ENCODE data around the gene DDX25.

The DDX25 gene

DNA sequence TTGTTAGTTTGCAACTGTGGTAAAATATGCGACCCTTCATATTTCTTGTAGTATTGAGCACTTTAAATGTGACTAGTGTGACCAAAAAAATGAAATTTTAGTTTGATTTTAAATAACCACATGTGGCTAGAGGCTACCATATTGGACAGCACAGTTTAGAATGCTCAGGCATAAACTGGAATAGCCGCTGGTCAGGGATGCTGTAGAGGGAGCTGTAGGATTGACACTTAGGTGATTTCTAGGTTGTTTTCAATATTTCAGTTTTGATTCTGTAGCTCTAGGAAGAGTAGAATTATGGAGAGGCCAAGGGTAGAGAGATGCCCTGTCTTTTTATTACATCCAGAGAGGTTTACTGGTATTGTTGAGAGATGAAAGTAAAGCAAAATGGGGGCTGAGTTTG lies 30.7 kb downstream of the DDX25 start:
- TF ChIP-seq, protein P1, sequence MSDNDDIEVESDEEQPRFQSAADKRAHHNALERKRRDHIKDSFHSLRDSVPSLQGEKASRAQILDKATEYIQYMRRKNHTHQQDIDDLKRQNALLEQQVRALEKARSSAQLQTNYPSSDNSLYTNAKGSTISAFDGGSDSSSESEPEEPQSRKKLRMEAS (IDR thresholded peaks at IDR 0.05; ENCODE audit: low read depth, low read length), result no peak
- no peak for TF ChIP-seq POLR2A (IDR thresholded peaks at IDR 0.05; ENCODE audit: extremely low read depth, insufficient read length)
- TF ChIP-seq MYC (IDR thresholded peaks at IDR 0.05; ENCODE audit: low read depth, low read length), result no peak
- TF ChIP-seq, protein P2, sequence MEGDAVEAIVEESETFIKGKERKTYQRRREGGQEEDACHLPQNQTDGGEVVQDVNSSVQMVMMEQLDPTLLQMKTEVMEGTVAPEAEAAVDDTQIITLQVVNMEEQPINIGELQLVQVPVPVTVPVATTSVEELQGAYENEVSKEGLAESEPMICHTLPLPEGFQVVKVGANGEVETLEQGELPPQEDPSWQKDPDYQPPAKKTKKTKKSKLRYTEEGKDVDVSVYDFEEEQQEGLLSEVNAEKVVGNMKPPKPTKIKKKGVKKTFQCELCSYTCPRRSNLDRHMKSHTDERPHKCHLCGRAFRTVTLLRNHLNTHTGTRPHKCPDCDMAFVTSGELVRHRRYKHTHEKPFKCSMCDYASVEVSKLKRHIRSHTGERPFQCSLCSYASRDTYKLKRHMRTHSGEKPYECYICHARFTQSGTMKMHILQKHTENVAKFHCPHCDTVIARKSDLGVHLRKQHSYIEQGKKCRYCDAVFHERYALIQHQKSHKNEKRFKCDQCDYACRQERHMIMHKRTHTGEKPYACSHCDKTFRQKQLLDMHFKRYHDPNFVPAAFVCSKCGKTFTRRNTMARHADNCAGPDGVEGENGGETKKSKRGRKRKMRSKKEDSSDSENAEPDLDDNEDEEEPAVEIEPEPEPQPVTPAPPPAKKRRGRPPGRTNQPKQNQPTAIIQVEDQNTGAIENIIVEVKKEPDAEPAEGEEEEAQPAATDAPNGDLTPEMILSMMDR (IDR thresholded peaks at IDR 0.05; ENCODE audit: low read depth, low read length), result no peak
- no peak for DNase-seq (ENCODE audit: low read depth)
- H3K4me3 ChIP-seq (ENCODE audit: low read depth, low read length), result no peak overlapping the region

DNA sequence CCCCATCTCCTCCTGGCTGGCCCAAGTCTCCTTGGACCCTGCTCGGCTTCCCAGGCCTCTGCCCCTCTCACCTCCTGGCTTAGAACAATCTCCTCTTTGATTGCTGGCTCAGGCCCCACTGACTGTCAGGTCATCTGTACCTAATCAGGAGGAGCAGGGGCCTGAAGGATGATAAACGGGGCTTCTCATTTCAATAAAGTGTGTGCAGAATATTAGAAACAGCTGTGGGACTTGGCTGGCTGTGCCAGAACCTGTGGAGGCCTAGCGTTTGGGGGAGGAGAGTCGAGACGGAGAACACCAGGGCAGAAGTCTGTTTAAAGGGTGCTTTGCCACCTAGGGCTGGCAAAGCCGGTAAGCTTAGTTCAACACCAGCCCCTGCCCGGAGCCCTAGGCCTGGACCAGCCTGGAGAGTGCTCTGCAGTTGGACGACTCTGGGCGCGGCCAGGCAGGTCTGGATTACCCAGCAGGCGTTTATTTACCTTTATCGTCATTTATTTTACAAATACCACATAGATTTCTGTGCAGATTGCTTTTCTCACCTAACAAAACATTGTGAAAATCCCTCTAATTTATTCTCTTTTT lies 31.4 kb downstream of the DDX25 start:
- H3K4me3 ChIP-seq (ENCODE audit: low read depth, low read length), result no peak overlapping the region
- TF ChIP-seq, protein P2 (IDR thresholded peaks at IDR 0.05; ENCODE audit: low read depth, low read length), result no peak
- TF ChIP-seq, protein P1 (IDR thresholded peaks at IDR 0.05; ENCODE audit: low read depth, low read length), result no peak
- TF ChIP-seq MYC (IDR thresholded peaks at IDR 0.05; ENCODE audit: low read depth, low read length) (no peak), POLR2A (IDR thresholded peaks at IDR 0.05; ENCODE audit: extremely low read depth, insufficient read length) (no peak)
- no peak for DNase-seq (ENCODE audit: low read depth)

DNA sequence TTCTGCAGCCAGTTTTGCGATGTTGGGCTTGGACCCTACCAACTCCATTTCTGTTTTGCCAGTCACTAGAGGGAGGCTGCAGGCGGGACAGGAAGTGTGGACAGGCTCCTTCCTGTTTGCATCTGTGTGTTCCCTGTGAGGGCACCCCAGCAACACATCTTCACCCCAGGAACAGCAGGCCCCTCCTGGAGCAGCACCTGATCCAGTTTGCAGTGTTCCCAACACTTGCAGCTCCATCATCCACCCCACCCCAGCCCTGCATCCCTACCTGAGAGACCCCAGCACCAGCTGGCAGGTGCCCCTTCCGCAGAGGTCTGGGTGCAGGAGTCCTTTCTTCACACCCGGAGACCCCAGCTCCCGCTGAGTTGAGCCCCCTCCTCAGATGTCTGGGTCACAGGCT lies 34.1 kb downstream of the DDX25 start:
- H3K4me3 ChIP-seq (ENCODE audit: low read depth, low read length), result no peak overlapping the region
- peak; percentile 41 for DNase-seq (ENCODE audit: low read depth)
- TF ChIP-seq POLR2A (IDR thresholded peaks at IDR 0.05; ENCODE audit: extremely low read depth, insufficient read length), result no peak

DNA sequence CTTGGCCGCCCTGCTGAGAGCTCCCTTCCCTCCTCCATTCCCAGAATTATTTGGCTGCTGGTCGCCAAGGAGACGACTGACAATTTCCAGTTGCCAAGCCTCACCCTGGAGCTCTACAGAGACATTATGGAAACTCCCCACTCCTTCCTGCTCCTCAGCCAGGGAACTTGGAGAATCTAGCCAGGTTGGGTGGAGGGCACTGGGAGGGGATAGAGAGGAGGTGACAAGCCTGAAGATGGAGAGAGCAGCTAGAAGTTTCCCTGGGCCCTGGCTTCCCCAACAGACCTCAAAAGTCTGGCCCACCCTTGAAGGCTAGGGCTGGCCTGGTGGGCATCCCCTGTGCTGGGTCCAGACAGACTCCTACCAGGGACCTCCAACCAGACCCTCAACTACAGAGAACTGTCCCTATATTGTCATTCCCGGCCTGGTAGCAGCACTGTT lies 34.8 kb downstream of the DDX25 start:
- no peak overlapping the region for H3K4me3 ChIP-seq (ENCODE audit: low read depth, low read length)
- TF ChIP-seq POLR2A (IDR thresholded peaks at IDR 0.05; ENCODE audit: extremely low read depth, insufficient read length), result no peak
- TF ChIP-seq, protein P1 (IDR thresholded peaks at IDR 0.05; ENCODE audit: low read depth, low read length), result no peak
- TF ChIP-seq MYC (IDR thresholded peaks at IDR 0.05; ENCODE audit: low read depth, low read length), result no peak
- no peak for DNase-seq (ENCODE audit: low read depth)

DNA sequence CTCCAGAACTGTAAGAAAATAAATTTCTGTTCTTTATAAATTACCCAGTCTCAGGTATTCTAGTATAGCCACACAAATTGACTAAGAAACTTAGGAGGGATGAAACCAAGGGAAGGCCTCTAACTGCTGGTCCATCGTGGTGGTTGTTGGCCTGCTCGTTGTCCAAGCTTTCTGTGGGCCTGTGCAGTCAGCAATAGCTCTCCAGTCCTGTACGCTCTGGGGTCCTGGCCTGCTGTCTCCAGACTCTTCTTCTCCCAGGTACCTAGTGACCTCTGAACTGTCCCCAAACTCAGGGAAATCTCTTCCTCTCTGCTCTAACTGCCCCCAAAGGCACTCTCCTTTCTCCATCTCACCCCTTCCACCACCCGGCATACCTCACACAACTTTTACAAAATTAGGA lies 35.8 kb downstream of the DDX25 start:
- no peak overlapping the region for H3K4me3 ChIP-seq (ENCODE audit: low read depth, low read length)
- TF ChIP-seq MYC (IDR thresholded peaks at IDR 0.05; ENCODE audit: low read depth, low read length) (no peak), POLR2A (IDR thresholded peaks at IDR 0.05; ENCODE audit: extremely low read depth, insufficient read length) (no peak)
- TF ChIP-seq, protein P1 (IDR thresholded peaks at IDR 0.05; ENCODE audit: low read depth, low read length), result no peak
- TF ChIP-seq, protein P2 (IDR thresholded peaks at IDR 0.05; ENCODE audit: low read depth, low read length), result no peak
- no peak for DNase-seq (ENCODE audit: low read depth)

DNA sequence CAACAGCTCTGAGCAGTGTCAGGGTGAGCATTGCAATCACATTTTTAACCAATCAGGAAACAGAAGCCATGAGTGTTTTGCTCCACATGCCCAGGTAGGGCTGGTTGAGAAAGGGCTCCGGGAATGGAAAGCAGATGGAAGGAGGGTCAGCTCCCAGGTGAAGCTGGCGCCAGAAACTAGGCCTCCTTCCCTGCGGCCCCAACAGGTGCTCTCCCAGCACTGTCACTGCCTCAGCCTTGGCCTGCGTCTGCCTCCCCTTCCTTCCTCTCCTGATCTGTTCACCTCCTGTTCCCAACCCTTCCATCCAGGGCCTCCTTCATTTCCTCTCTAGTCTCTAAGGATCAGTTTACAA lies 36.9 kb downstream of the DDX25 start:
- TF ChIP-seq POLR2A (IDR thresholded peaks at IDR 0.05; ENCODE audit: extremely low read depth, insufficient read length) (no peak), MYC (IDR thresholded peaks at IDR 0.05; ENCODE audit: low read depth, low read length) (no peak)
- DNase-seq (ENCODE audit: low read depth), result no peak
- no peak overlapping the region for H3K4me3 ChIP-seq (ENCODE audit: low read depth, low read length)

DNA sequence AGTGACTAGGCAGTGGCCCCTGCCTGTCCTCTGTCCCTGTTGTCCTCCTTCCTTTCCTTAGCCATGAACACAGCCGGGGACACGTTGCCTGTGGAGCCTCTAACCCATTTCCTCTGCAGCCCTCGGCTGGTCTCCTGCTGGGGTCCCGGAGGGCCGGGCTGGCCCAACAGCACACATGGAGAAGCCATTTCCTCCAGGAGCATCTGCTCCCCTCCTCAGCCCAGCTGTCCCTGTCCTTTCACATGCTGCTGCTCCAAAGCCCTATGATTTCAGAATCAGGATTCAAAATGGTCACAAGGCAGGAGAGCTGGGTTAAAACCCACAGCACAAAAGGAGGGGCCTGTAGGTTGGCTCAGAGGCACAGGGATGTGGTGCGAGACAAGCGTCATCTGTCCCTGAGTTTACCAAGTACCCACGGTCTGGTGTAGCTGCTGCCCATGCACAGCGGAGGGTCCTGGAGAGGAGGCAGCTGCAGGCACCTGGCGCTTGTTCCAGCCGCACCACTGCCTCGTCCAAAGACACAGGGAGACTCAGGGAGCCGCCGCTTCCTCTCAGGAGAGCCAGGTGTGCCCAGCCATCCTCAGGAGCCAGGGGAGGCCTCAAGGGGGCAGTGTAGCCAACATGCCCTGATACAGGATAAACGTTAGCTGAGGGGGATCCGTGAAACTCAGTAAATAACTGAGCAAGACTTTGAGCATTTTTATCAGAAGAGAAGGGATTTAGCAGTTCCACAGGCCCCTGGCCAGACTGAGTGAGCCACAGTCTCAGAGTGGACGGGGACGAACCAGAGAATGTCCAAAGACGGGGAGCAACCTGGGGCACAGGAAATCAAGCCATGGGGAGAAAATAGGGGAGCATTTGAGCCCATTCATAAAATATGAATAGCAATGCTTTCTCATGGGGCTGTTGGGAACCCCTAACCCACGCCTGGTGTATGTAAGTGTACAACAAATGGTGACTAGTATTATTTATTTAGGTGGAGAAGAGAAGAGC lies 37.6 kb downstream of the DDX25 start:
- TF ChIP-seq, protein P2 (IDR thresholded peaks at IDR 0.05; ENCODE audit: low read depth, low read length), result peak; percentile 89
- no peak for TF ChIP-seq MYC (IDR thresholded peaks at IDR 0.05; ENCODE audit: low read depth, low read length)
- DNase-seq (ENCODE audit: low read depth), result peak; percentile 57

More for the DNA sequence above, 37.6 kb downstream of the DDX25 start:
- H3K4me3 ChIP-seq (ENCODE audit: low read depth, low read length), result no peak overlapping the region

Measured in NB4 (cell line).